ENCODE measurements around the gene MPO.

Gene MPO

GRCh38 chr17:58236394-58236793 lies 44.3 kb downstream of the MPO start:
- DNase-seq (ENCODE audit: low read depth, low spot score): no peak

GRCh38 chr17:58235821-58236220 lies 44.9 kb downstream of the MPO start:
- no peak for DNase-seq (ENCODE audit: low read depth, low spot score)

GRCh38 chr17:58234512-58234911 lies 46.2 kb downstream of the MPO start:
- DNase-seq (ENCODE audit: low read depth, low spot score): no peak

GRCh38 chr17:58233543-58233942 lies 47.2 kb downstream of the MPO start:
- no peak for DNase-seq (ENCODE audit: low read depth, low spot score)

GRCh38 chr17:58232707-58233156 lies 48.0 kb downstream of the MPO start:
- DNase-seq (ENCODE audit: low read depth, low spot score): no peak

GRCh38 chr17:58231641-58232040 lies 49.1 kb downstream of the MPO start:
- no peak for DNase-seq (ENCODE audit: low read depth, low spot score)

- DNase-seq (ENCODE audit: low read depth, low spot score): no peak
Observed at GRCh38 chr17:58229881-58230280, 50.9 kb downstream of the MPO start.

- no peak for DNase-seq (ENCODE audit: low read depth, low spot score)
Observed at GRCh38 chr17:58229384-58229783, 51.4 kb downstream of the MPO start.

- DNase-seq (ENCODE audit: low read depth, low spot score): no peak
Observed at GRCh38 chr17:58228679-58229078, 52.1 kb downstream of the MPO start.

- DNase-seq (ENCODE audit: low read depth, low spot score): no peak
Observed at GRCh38 chr17:58227733-58228132, 53.0 kb downstream of the MPO start.

- no peak for DNase-seq (ENCODE audit: low read depth, low spot score)
Observed at GRCh38 chr17:58224315-58224714, 56.4 kb downstream of the MPO start.
